Measurements from ENCODE around the gene PAQR4. TPM values are rescaled to one million over a fixed set of nuclear protein-coding genes. Genes with fewer than 3 reads are reported as not detected.

The PAQR4 gene
- total RNA-seq, 1 donor, result 3.1 TPM

DNA sequence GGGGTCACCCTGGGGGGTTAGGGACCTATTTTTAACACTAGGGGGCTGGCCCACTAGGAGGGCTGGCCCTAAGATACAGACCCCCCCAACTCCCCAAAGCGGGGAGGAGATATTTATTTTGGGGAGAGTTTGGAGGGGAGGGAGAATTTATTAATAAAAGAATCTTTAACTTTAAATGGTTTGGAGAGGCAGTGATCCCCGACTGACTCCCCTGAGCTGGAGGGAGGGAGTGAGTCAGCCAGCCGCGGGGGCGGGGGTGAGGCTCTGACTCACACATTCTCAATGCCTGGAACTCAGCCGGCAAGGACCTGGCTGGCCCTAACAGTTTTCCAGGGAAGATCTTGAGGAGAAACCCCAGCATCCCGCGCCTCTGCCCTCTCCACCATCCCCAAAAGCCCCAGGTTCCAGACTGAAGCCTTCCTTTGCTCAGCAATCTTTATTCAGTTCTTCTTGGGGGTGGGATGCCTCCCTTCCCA lies 53.1 kb downstream of the PAQR4 start:
- Histone ChIP-seq H3K4me1 (ENCODE audit: insufficient read depth, low read length) (peaks cover 69% of the 10 kb centered on the region), H3K27me3 (ENCODE audit: insufficient read depth, low read length) (peaks cover 6% of the 10 kb centered on the region), H3K4me3 (ENCODE audit: low read length) (no peak overlapping the region), H3K9me3 (ENCODE audit: low read depth, low read length) (no peaks in the 10 kb centered on the region)

DNA sequence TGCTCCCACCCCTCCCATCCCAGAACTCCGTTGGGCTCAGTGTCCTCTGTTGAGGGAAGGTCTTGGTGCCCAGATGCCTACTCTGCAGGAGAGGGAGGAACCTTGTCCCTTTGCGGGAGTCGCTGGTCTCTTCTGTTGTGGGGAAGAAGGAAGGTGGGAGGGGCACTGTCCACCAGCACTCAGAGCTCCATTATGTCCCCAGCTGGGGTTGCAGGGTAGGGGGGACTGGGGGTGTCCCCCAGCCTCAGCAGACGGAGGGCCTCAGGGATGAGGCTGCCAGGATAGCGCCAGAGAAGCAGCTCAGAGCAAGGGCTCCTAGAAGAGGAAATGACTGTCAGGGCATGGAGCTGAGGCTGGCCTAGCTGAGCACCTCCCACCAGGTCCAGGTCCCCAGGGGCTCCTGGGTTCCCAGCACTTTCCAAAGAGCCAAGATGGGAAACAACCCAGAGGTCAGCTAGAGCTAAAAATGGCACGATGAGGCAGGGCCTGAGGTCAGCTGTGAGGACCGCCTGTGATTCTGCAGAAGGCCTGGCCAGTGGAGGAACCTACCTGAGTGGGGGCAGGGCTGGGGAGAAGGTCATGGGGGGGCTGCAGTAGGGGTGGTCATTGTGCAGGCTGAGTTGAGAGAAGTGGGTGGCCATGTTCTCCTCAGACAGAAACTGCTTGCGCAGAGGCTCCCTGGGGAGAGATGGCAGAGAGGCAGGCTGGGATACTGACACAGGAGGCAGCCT lies 53.7 kb downstream of the PAQR4 start:
- Histone ChIP-seq H3K4me1 (ENCODE audit: insufficient read depth, low read length) (peaks cover 70% of the 10 kb centered on the region), H3K27me3 (ENCODE audit: insufficient read depth, low read length) (peaks cover 6% of the 10 kb centered on the region), H3K4me3 (ENCODE audit: low read length) (no peak overlapping the region), H3K9me3 (ENCODE audit: low read depth, low read length) (no peaks in the 10 kb centered on the region)

Other genes starting within 250 kb of the PAQR4 start
- 0.10 TPM for gene PRSS27, start 249.1 kb upstream of the PAQR4 start, total RNA-seq
- gene SRRM2, start 216.7 kb upstream of the PAQR4 start, total RNA-seq, result 195 TPM
- 92.6 TPM for gene ELOB, start 192.1 kb upstream of the PAQR4 start, total RNA-seq
- gene PRSS33, start 181.8 kb upstream of the PAQR4 start, total RNA-seq, result not detected
- gene PRSS41, start 170.9 kb upstream of the PAQR4 start, total RNA-seq, result not detected
- not detected for gene PRSS21, start 152.1 kb upstream of the PAQR4 start, total RNA-seq
- gene ZG16B, start 139.0 kb upstream of the PAQR4 start, total RNA-seq, result 1.2 TPM
- 0.21 TPM for gene PRSS22, start 111.2 kb upstream of the PAQR4 start, total RNA-seq
- gene FLYWCH2, start 86.1 kb upstream of the PAQR4 start, total RNA-seq, result 8.1 TPM
- gene FLYWCH1, start 57.4 kb upstream of the PAQR4 start, total RNA-seq, result 15.7 TPM
- gene KREMEN2, start 5.1 kb upstream of the PAQR4 start, total RNA-seq, result not detected
- gene PKMYT1, start 11.1 kb downstream of the PAQR4 start, total RNA-seq, result 1.3 TPM
- gene CLDN9, start 43.6 kb downstream of the PAQR4 start, total RNA-seq, result not detected
- not detected for gene CLDN6, start 48.8 kb downstream of the PAQR4 start, total RNA-seq
- 8.2 TPM for gene TNFRSF12A, start 51.0 kb downstream of the PAQR4 start, total RNA-seq
- 8.2 TPM for gene HCFC1R1, start 54.6 kb downstream of the PAQR4 start, total RNA-seq
- 8.9 TPM for gene THOC6, start 54.7 kb downstream of the PAQR4 start, total RNA-seq
- gene BICDL2, start 67.6 kb downstream of the PAQR4 start, total RNA-seq, result 0.10 TPM
- 1.7 TPM for gene MMP25, start 77.2 kb downstream of the PAQR4 start, total RNA-seq
- gene IL32, start 96.3 kb downstream of the PAQR4 start, total RNA-seq, result 115 TPM
- under 0.01 TPM for gene ZSCAN10, start 129.9 kb downstream of the PAQR4 start, total RNA-seq
- 0.52 TPM for gene ZNF205, start 143.2 kb downstream of the PAQR4 start, total RNA-seq
- 1.6 TPM for gene ZNF213, start 165.7 kb downstream of the PAQR4 start, total RNA-seq
- not detected for gene OR1F1, start 218.9 kb downstream of the PAQR4 start, total RNA-seq

Measured in mononuclear cell (primary cell).